Tibial artery (tissue), 4 donors: ENCODE data around the gene TMEM266.

Experiments
- DNase-seq, 2 donors: peaks; one replicate each; pipeline ENCODE4 v3.0.0-alpha.2; 2019
- H3K27ac ChIP-seq, 2 donors: fragments of 200-600 bp; sonication (generic) in 1 of 2; 1 replicate in 1 of 2; 2 replicates in 1 of 2; pipeline ENCODE4 v1.5.1; 2018 to 2019; ENCODE audit warnings: mild to moderate bottlenecking in 1 of 2
- H3K27me3 ChIP-seq, 2 donors: fragments of 200-600 bp; sonication (generic) in 1 of 2; one replicate each; pipeline versions ENCODE4 v1.5.1 to v1.6.0; 2016 to 2019
- H3K36me3 ChIP-seq, 3 donors: fragments of 200-600 bp; sonication (generic) in 2 of 3; one replicate each; pipeline ENCODE4 v1.5.1; 2016 to 2019; ENCODE audit warnings: mild to moderate bottlenecking in 2 of 3
- H3K4me1 ChIP-seq, 4 donors: fragments of 200-600 bp; sonication (generic) in 2 of 4; 1 replicate in 3 of 4; 2 replicates in 1 of 4; pipeline ENCODE4 v1.5.1; 2016 to 2019
- H3K4me3 ChIP-seq, 2 donors: fragments of 200-600 bp; sonication (generic) in 1 of 2; 1 replicate in 1 of 2; 2 replicates in 1 of 2; pipeline ENCODE4 v1.5.1; 2018 to 2019; ENCODE audit warnings: mild to moderate bottlenecking in 2 of 2
- H3K9me3 ChIP-seq, 3 donors: fragments of 200-600 bp; sonication (generic) in 1 of 3; one replicate each; pipeline ENCODE4 v1.5.1; 2016 to 2019
- CTCF ChIP-seq, 2 experiments: fragments of 200-600 bp in 1 of 2; fragments of 450-650 bp in 1 of 2; IDR thresholded peaks; one replicate each; pipeline ENCODE4 v1.5.1; 2017 to 2019; ENCODE audit warnings: antibody characterized with exemption in 2 of 2, mild to moderate bottlenecking in 1 of 2, moderate library complexity in 1 of 2
- intact Hi-C: fragments of 100-400 bp; cut with DNase I; formaldehyde crosslinking; loops from one replicate; pipeline ENCODE4 v1.15.0; 2023; ENCODE audit warnings: low total_unique reads

TMEM266 gene

GRCh38 chr15:76084256-76084655 is 24.5 kb downstream of the TMEM266 start:
- peaks cover 0 to 19% of the 10 kb centered on the region in 2 donors for H3K27me3 ChIP-seq
- H3K4me1 ChIP-seq = no peaks in the 10 kb centered on the region
- H3K4me3 ChIP-seq = no peak overlapping the region
- no peaks in the 10 kb centered on the region for H3K9me3 ChIP-seq
- H3K36me3 ChIP-seq = no peaks in the 10 kb centered on the region
- H3K27ac ChIP-seq = no peak overlapping the region
- DNase-seq = no peak
- intact Hi-C loops = no loop called here
- TF ChIP-seq CTCF (IDR thresholded peaks at IDR 0.05) = no peak

GRCh38 chr15:76098685-76099084 is 38.9 kb downstream of the TMEM266 start:
- Histone ChIP-seq H3K36me3 (no peaks in the 10 kb centered on the region), H3K27ac (no peak overlapping the region), H3K4me3 (no peak overlapping the region), H3K4me1 (no peaks in the 10 kb centered on the region), H3K27me3 (peaks cover 0 to 30% of the 10 kb centered on the region in 2 donors), H3K9me3 (no peaks in the 10 kb centered on the region)
- TF ChIP-seq CTCF (IDR thresholded peaks at IDR 0.05) = no peak
- intact Hi-C loops = no loop called here
- no peak for DNase-seq

- no peak for DNase-seq
- intact Hi-C loops = no loop called here
- H3K4me3 ChIP-seq = no peak overlapping the region
- H3K9me3 ChIP-seq = no peaks in the 10 kb centered on the region
- peaks cover 0 to 30% of the 10 kb centered on the region in 2 donors for H3K27me3 ChIP-seq
- H3K4me1 ChIP-seq = no peaks in the 10 kb centered on the region
- H3K36me3 ChIP-seq = no peaks in the 10 kb centered on the region
- no peak overlapping the region for H3K27ac ChIP-seq
- TF ChIP-seq CTCF (IDR thresholded peaks at IDR 0.05) = no peak
Measured at GRCh38 chr15:76099388-76099787, 39.6 kb downstream of the TMEM266 start.

- Histone ChIP-seq H3K36me3 (no peaks in the 10 kb centered on the region), H3K4me1 (no peaks in the 10 kb centered on the region), H3K27me3 (peaks cover 0 to 30% of the 10 kb centered on the region in 2 donors), H3K4me3 (no peak overlapping the region), H3K27ac (no peak overlapping the region), H3K9me3 (no peaks in the 10 kb centered on the region)
- TF ChIP-seq CTCF (IDR thresholded peaks at IDR 0.05) = no peak
- no peak for DNase-seq
- intact Hi-C loops = no loop called here
Measured at GRCh38 chr15:76100361-76100760, 40.6 kb downstream of the TMEM266 start.

- H3K4me3 ChIP-seq = no peak overlapping the region
- no peaks in the 10 kb centered on the region for H3K4me1 ChIP-seq
- no peak for TF ChIP-seq CTCF (IDR thresholded peaks at IDR 0.05)
- no peak for DNase-seq
- intact Hi-C loops = no loop called here
- H3K36me3 ChIP-seq = no peaks in the 10 kb centered on the region
- peaks cover 0 to 34% of the 10 kb centered on the region in 2 donors for H3K27me3 ChIP-seq
- no peaks in the 10 kb centered on the region for H3K9me3 ChIP-seq
- no peak overlapping the region for H3K27ac ChIP-seq
Measured at GRCh38 chr15:76101655-76102054, 41.9 kb downstream of the TMEM266 start.

- Histone ChIP-seq H3K27me3 (peaks cover 0 to 21% of the 10 kb centered on the region in 2 donors), H3K4me3 (no peak overlapping the region), H3K27ac (no peak overlapping the region), H3K36me3 (no peaks in the 10 kb centered on the region), H3K9me3 (no peaks in the 10 kb centered on the region), H3K4me1 (no peaks in the 10 kb centered on the region)
- DNase-seq = no peak
- no peak for TF ChIP-seq CTCF (IDR thresholded peaks at IDR 0.05)
- intact Hi-C loops = no loop called here
Measured at GRCh38 chr15:76105391-76105790, 45.6 kb downstream of the TMEM266 start.
